HG03025 (cell line): ENCODE measurements around the gene ZNF385D.
"Not testable (repeated sequence)": the region's sequence is repeated elsewhere in the genome, so short reads cannot be mapped to it uniquely, and the experiment has no call there.

Experiments used
- ATAC-seq: cut with Tn5 transposase; IDR thresholded peaks from one replicate; pipeline ENCODE4 v1.9.1; 2021; ENCODE audit warnings: mild to moderate bottlenecking, moderate library complexity; ENCODE audit not compliant: unreplicated experiment, low FRiP score

Gene ZNF385D

DNA sequence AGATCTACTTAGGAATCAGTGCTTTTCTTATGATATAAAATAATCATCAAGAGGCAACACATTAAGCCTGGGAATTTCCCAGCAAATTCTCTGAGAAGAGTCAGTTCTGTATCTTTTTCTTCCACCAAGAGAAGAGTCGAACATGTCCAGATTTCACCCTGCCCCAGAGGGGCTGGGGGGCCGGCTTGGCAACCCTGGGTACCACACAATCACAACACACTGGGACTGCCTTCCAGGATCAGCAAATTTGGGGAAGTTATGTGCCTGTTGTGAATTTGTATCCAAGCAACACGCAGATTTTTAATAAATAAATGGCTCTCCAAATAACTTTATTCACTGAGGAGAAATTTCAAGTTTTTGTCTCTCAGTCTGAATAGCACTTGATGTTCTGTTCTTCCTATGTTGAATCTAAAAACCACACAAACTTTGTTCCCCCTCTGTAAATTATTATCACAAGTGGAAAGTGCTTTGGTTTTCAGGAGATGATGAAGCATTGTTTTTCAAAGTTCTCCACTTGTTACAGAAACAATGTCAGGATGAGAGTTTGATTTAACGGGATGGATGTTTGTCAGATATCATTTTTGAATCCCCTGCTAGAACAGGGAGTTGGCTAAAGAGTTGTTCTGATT is 357.2 kb downstream of the ZNF385D start:
- ATAC-seq, result no peak

DNA sequence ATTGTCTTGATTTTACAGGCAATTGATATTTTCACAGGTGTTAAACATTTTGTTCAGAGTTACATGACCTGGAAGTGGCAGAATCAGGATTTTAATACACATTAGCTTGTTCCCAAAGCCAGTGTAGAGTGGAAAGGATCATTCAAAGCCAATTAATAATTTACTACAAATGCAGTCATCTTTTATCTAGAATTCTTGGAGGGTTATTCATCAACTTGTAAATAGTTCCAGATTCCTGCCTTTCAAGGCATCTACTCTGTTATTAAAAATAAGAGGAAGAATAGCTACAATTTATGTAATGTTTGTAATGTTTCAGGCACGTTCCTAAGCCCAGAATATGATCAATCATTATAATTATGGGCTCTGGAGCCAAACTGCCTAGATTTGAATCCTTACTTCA is 358.5 kb downstream of the ZNF385D start:
- no peak for ATAC-seq

GRCh38 chr3:21390856-21391255 is 360.2 kb downstream of the ZNF385D start:
- no peak for ATAC-seq

GRCh38 chr3:21390136-21390535 is 360.9 kb downstream of the ZNF385D start:
- no peak for ATAC-seq

GRCh38 chr3:21387142-21387826 is 363.7 kb downstream of the ZNF385D start:
- ATAC-seq, result not testable (repeated sequence)

DNA sequence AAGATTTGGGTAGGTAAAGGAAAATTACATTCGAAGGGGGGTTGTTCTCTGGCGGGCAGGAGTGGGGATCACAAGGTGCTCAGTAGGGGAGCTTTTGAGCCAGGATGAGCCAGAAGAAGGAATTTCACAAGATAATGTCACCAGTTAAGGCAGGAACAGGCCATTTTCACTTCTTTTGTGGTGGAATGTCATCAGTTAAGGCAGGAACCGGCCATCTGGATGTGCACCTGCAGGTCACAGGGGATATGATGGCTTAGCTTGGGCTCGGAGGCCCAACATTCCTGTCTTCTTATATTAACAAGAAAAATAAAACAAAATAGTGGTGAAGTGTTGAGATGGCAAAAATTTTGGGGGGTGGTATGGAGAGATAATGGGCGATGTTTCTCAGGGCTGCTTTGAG is 373.0 kb downstream of the ZNF385D start:
- not testable (repeated sequence) for ATAC-seq

DNA sequence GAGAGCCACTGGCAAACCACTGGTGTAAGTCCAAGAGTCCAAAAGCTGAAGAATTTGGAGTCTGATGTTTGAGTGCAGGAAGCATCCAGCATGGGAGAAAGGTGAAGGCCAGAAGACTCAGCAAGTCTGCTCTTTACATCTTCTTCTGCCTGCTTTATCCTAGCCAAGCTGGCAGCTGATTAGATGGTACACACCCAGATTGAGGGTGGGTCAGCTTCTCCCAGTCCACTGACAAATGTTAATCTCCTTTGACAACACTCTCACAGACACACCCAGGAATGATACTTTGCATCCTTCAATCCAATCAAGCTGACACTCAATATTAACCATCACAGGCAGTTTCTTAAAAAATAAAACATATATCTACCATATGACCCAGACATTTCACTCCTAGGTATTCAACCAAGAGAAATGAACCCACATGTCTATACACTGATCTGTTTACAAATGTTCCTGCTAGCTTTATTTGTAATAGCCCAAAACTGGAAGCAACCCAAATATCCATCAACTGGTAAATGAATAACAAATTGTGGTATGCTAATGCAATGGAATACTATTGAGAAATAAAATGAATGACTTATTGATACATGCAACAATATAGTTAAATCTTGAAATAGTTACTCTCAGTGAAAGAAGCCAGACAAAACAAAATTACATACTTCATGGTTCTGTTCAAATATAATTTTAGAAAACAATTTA is 373.8 kb downstream of the ZNF385D start:
- no peak for ATAC-seq

GRCh38 chr3:21372316-21372715 is 378.7 kb downstream of the ZNF385D start:
- no peak for ATAC-seq
